Measurements from ENCODE around the gene ATF6.

GRCh38 chr1:161791904-161792655 is 26.0 kb downstream of the ATF6 start:
- TF ChIP-seq, protein P1, sequence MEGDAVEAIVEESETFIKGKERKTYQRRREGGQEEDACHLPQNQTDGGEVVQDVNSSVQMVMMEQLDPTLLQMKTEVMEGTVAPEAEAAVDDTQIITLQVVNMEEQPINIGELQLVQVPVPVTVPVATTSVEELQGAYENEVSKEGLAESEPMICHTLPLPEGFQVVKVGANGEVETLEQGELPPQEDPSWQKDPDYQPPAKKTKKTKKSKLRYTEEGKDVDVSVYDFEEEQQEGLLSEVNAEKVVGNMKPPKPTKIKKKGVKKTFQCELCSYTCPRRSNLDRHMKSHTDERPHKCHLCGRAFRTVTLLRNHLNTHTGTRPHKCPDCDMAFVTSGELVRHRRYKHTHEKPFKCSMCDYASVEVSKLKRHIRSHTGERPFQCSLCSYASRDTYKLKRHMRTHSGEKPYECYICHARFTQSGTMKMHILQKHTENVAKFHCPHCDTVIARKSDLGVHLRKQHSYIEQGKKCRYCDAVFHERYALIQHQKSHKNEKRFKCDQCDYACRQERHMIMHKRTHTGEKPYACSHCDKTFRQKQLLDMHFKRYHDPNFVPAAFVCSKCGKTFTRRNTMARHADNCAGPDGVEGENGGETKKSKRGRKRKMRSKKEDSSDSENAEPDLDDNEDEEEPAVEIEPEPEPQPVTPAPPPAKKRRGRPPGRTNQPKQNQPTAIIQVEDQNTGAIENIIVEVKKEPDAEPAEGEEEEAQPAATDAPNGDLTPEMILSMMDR (IDR thresholded peaks at IDR 0.05): no peak
- no peak for TF ChIP-seq POLR2A (IDR thresholded peaks at IDR 0.05)
